Measurements from ENCODE around the gene DCAF4. TPM values are rescaled to one million over a fixed set of nuclear protein-coding genes. Genes with fewer than 3 reads are reported as not detected.

Gene DCAF4
- polyA plus RNA-seq, 1 of the 3 experiments (the other 2 are of a cell fraction) = 17.9 TPM

- H2AFZ ChIP-seq (ENCODE audit: low read depth) = no peak overlapping the region
- 74% methylated on average over 4 of the region's 13 CpGs for WGBS (ENCODE audit: low lambda C conversion rate)
These were observed 13.4 kb downstream of the DCAF4 start for GRCh38 chr14:72939630-72940029.

More at GRCh38 chr14:72939630-72940029, 13.4 kb downstream of the DCAF4 start:
- POLR2A ChIA-PET = no interaction called here
- CTCF ChIA-PET = interaction anchor here (0.7 to 7.8 kb wide), 5 partner anchors 9 to 426 kb away, joined by 3 to 51 read pairs (median 10); no protein-coding TSS in a partner anchor
- no peak for DNase-seq
- Histone ChIP-seq H3K9me3 (no peaks in the 10 kb centered on the region), H3K36me3 (replicated peaks in 1 of 2; ENCODE audit: control insufficient read depth in 1 of 2, insufficient read depth in 2 of 2, low read length in 1 of 2) (peaks cover 6 to 21% of the 10 kb centered on the region in 2 experiments), H3K27me3 (ENCODE audit: insufficient read depth) (no peaks in the 10 kb centered on the region), H3K9me2 (no peaks in the 10 kb centered on the region), H3K4me3 (ENCODE audit: low read depth in 2 of 2, low read length in 1 of 2) (no peak overlapping the region), H3K4me2 (no peak overlapping the region), H3F3A (replicated peaks; ENCODE audit: insufficient read depth) (no peaks in the 10 kb centered on the region), H3K27ac (ENCODE audit: low read depth in 2 of 2, low read length in 1 of 2) (no peak overlapping the region), H4K20me1 (ENCODE audit: insufficient read depth) (no peaks in the 10 kb centered on the region), H3K79me2 (ENCODE audit: insufficient read depth) (no peaks in the 10 kb centered on the region), H3K9ac (no peak overlapping the region), H3K4me1 (ENCODE audit: control insufficient read depth in 1 of 2, insufficient read depth in 2 of 2, low read depth in 1 of 2, low read length in 1 of 2) (no peaks in the 10 kb centered on the region)
- TF ChIP-seq SIN3A (IDR thresholded peaks at IDR 0.05; ENCODE audit: borderline replicate concordance, low read depth, low read length) (no peak), MAX (IDR thresholded peaks at IDR 0.05; ENCODE audit: low read depth) (no peak), ELF1 (IDR thresholded peaks at IDR 0.05) (no peak), GABPA (IDR thresholded peaks at IDR 0.05; ENCODE audit: low read depth) (no peak), CTCF (IDR thresholded peaks at IDR 0.05) (no peak), USF2 (IDR thresholded peaks at IDR 0.05; ENCODE audit: borderline replicate concordance, low read depth, low read length) (no peak), RXRA (IDR thresholded peaks at IDR 0.05; ENCODE audit: borderline replicate concordance, low read depth) (no peak), ZBTB33 (IDR thresholded peaks at IDR 0.05; ENCODE audit: borderline replicate concordance, low read depth) (no peak), MEF2A (IDR thresholded peaks at IDR 0.05; ENCODE audit: borderline replicate concordance, low read depth) (no peak), REST (IDR thresholded peaks at IDR 0.05; ENCODE audit: low read depth, low read length) (no peak), SMC3 (IDR thresholded peaks at IDR 0.05; ENCODE audit: low read depth, low read length) (no peak), TAF1 (IDR thresholded peaks at IDR 0.05; ENCODE audit: borderline replicate concordance, low read depth, low read length) (no peak), YY1 (IDR thresholded peaks at IDR 0.05; ENCODE audit: low read depth) (no peak), TCF12 (IDR thresholded peaks at IDR 0.05) (no peak), FOSL2 (IDR thresholded peaks at IDR 0.05; ENCODE audit: borderline replicate concordance, low read depth) (no peak), IRF3 (IDR thresholded peaks at IDR 0.05; ENCODE audit: low read depth, low read length) (no peak), RCOR1 (IDR thresholded peaks at IDR 0.05; ENCODE audit: low read length) (no peak), TEAD4 (IDR thresholded peaks at IDR 0.05; ENCODE audit: borderline replicate concordance, insufficient read depth) (no peak), GATA2 (CRISPR knock-in tag; IDR thresholded peaks at IDR 0.05) (no peak), PBX3 (IDR thresholded peaks at IDR 0.05) (no peak)
